ENCODE measurements around the gene IFNK.

The IFNK gene

DNA sequence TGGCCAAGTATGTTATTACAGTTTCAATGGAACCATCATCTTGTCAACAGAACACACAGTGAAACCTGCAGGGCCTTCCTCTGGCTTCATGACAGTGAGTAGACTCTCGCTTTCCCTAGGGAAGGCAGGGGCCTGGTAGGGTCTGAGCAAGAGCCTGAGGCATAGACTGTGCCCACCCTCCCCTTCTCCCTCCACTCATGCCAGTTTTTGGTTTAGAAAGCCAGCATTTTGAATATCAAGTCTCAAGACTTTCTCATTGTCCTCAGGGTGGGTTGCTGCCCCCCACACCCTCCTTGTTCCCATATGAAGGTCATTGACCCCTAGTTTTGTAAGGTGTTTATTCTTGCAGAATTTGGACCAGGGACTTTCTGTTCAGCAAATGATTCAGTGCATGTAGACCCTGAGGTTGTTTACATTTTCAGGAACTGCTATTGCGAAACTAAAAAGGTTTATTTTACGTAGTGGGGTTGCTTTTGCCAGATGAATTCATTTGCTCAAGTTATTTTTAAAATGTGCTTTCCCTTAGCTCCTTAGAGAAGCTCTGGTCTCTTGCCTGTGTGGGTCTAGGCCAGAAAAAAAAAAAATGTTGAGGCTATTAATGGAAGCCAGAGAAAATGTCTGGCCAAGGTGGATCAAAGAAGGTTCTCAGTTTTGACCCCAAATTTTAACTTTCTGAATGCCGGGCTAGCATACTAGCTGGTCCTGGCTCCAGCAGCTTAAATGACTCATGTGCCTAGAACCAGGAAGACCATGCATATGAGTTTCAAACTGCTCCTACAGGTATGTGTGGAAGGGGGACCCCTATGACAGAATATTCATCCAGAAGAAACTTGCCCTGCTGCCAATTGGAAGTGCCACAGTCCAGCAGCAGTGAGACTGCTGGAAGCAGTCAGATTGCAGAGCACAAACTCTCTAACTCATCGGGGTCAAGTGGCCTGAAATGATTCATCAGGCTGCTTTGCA, 15.7 kb downstream of the IFNK start:
- DNase-seq (ENCODE audit: low read depth), result peak; percentile 90

DNA sequence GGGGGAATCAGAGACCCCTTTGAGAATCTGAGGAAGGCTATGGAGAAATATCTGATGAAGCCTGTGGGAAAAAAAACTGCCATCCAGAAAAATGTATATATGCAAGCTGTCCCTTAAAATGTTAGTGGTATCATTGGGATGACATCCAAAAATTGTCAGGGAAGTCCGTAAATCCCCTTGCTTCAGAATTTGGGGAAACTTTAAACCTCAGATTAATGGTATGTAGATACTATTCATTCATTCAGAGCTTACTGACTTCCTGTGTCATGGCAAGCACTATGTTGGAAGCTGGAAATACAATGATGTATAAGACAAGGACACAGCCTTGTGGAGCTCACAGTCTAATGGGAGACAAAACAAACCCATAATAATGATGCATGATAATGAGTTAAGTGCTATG, 16.4 kb downstream of the IFNK start:
- DNase-seq (ENCODE audit: low read depth), result no peak

GRCh38 chr9:27541740-27542139, 17.6 kb downstream of the IFNK start:
- DNase-seq (ENCODE audit: low read depth), result peak; percentile 20

DNA sequence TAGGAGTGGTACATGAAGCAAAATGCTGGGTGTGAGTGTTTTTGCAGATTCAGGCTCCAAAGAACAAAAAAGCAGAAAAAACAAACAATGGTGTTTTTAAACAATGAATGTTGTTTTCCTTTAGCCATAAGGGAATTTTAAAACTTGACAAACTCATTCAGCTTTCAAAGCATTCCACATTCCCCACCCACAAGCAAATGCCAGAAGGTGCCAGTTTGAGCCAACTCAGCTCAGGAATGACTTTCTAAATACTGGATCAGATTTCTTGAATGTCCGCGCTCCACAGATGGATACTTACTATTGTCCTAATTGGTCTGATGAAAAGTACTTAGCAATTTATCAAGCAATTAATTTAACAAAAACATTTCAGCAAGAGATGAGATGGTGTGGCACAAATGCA, 18.4 kb downstream of the IFNK start:
- DNase-seq (ENCODE audit: low read depth), result peak; percentile 70

DNA sequence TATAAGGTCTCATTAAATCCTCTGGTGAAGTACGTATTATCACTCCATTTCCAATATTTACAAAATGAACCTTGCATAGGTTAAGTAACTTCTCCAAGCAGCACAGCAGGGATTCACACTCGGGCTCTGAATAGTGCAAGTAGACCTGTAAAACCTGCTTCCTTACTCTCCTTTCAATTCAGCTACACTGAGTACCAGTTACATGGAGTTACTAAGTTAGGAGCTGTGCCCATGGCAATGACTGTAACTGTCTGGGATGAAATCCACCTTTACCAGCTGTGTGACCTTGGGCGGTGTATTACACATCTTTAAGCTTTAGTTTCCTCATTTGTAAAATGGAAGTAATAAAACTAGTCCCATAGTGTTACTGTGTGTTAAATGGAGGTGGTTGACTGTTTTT, 21.4 kb downstream of the IFNK start:
- DNase-seq (ENCODE audit: low read depth), result no peak

- DNase-seq (ENCODE audit: low read depth), result peak; percentile 56
Observed at GRCh38 chr9:27548055-27548741, 24.1 kb downstream of the IFNK start.

DNA sequence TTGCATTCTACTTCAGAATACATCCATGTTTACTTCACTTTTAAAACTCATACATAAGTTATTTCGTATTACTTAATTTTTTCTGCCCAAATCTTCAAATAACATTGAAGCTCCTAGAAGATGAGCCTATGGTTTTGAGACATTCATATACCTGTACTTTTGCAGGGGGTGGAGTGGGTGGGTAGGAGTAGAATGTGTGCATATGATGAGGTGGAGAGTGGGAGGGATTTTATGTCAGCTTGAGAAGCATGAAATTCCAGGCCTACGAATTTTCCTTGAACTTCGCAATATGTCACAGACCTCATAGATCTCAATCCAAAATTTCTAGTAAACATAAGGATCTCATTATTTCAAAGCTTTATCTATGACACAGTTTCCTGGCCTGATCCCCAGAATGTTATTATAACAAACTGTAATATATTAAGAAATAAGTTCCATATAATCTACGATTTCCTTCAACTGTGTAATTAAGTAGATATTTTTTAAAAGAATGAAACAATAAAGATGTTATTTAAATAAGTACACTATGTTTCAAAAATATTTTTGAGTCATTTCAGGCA, 25.2 kb downstream of the IFNK start:
- peak; percentile 82 for DNase-seq (ENCODE audit: low read depth)

DNA sequence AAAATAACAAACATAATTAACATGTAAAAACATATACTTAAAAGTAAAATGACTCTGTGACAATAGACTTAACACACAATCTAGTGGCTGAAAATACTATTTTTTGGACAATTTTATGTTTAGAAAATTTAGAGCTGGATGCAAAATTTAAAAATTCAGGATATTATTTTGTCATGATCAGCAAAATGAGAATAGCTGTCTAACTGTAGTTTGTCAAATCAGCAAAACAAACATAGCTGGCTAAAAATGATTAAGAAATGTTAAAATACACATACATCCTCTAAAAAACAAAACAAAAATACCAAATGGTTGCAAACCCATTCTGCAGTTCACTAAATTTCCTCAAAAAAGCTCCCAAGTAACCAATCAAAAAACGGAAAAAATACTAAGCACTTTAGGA, 30.6 kb downstream of the IFNK start:
- DNase-seq (ENCODE audit: low read depth), result no peak

GRCh38 chr9:27556470-27556869, 32.4 kb downstream of the IFNK start:
- DNase-seq (ENCODE audit: low read depth), result no peak

GRCh38 chr9:27558307-27558706, 34.2 kb downstream of the IFNK start:
- no peak for DNase-seq (ENCODE audit: low read depth)

DNA sequence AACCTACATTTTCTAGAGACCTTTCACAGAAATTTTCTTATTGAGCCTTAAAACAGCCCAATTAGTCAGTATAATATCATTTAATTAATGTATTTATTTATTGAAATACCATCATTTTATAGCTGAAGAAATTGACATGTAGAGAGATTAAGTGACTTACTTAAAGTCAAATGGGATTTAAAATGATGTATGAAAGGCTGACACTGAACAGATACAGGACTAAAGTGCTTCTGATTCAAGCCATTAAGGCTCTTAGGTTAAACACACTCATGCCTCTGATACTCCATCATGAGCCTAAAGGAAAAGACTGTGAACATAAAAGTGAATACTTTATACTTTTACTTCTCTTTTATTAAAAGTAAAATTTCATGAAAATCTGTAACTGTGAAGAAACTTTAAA, 36.4 kb downstream of the IFNK start:
- no peak for DNase-seq (ENCODE audit: low read depth)

DNA sequence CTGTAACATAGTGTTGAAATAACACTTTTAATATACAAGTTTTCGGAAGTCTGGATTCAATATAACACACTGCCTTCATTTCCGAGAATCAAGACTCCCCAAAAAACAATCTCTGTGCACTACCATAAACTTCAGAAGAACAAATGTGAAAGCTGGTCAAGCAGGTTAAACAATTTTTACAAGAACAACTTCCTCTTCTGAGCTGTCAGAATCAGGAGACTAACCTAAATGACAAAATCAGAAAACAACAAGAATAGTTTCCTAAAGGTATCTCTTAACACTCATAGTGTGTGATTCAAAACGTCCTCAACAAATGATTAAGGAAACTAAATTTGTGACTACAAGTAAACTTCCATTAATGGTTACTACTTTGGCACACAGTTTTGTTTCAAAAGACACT, 37.6 kb downstream of the IFNK start:
- no peak for DNase-seq (ENCODE audit: low read depth)

DNA sequence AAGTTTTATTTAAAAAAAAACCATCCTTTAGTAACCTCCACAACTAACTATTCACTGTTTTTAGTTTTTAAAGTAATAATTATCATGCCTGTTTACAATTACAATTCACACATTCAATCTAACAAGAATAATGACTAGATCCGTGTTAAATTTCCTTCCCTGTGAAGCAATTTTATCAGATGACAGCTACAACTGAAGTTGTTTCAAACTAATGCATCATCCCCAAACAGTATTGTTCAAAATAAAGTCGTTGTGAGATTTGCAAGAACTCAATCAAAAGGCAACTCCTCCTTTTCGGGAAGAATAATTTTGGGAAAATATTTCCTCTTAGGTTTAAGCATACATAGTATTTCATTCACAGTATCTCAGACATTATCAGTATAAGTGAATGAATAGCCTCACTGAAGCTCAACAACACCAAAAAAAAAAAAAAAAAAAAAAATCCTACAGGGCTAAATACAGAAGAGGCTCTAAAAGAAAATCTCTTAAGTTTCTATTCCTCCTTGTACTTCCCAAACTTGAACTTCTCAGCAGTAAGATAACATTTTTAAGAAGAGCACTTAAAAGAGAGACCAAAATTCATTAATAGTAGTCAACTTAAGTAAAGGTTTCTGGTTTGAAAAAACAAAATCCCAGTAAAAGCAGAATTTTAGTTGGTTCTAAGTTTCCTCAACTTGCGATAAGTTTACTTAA, 39.8 kb downstream of the IFNK start:
- DNase-seq (ENCODE audit: low read depth), result no peak

DNA sequence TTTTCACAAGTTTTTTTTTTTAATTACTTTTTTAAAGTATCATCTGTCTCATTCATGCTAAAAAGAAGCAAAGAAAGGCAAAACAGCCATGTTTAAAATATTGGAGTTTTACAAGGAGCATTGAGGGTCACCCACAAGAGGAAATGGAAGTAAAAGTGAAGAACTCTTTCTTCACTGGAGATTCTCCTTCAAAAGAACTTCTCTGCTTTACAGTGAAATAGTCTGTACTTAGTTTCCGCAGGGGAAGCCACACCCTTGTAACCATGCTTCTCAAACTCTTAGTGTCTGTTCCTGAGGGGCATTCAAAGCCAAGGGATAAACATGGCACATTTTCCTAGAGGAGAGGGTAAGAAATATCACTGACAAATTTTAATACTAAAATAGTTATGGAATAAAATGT, 40.6 kb downstream of the IFNK start:
- no peak for DNase-seq (ENCODE audit: low read depth)

- no peak for DNase-seq (ENCODE audit: low read depth)
Observed at GRCh38 chr9:27565696-27566095, 41.6 kb downstream of the IFNK start.

DNA sequence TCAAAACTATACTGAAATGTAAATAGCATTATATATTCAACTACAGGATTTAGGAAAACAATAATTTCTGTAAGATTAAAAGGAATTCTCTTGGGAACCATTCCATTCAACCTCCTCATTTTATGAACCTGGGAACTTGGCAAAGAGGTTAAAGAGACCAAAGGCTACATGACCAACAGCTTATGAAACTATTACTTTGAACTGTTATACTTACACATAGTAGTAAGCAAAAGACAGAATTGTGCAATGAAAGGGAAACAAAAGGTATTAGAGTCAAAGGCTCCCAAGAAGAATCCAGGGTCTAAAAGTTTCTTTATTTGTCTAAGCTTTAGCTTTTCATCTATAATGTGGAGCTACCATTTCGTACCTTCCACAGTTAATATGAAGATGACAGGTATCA, 42.0 kb downstream of the IFNK start:
- DNase-seq (ENCODE audit: low read depth), result peak; percentile 10

DNA sequence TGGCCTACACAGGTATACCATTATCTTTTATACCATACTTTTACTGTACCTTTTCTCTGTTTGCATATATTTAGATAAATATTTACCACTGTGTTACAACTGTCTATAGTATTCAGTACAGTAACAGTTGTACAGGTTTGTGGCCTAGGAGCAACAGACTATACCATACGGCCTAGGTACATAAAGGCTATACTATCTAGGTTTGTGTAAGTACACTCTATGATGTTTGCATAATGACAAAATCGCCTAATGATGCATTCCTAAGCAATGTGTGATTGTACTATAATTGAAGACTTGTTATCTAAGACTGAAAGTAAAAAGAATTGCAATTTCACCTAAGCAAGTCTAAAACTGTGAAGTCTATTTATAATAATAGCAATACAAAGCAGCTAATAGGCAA, 45.3 kb downstream of the IFNK start:
- DNase-seq (ENCODE audit: low read depth), result no peak

- DNase-seq (ENCODE audit: low read depth), result no peak
Observed at GRCh38 chr9:27571011-27571410, 46.9 kb downstream of the IFNK start.

GRCh38 chr9:27572061-27572460, 48.0 kb downstream of the IFNK start:
- DNase-seq (ENCODE audit: low read depth), result no peak

DNA sequence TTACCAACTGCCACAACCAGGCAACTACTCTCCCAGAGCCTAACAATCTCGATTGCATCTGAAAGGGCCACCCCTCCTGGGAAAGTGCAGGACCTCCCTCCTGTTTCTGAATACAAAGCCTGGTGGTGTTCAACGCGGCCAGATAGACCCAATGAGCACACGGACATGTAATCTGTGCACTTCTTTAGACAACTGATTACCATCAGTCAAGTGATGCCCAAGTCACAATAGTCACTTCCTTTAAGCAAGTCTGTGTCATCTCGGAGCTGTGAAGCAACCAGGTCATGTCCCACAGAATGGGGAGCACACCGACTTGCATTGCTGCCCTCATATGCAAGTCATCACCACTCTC, 48.5 kb downstream of the IFNK start:
- peak; percentile 42 for DNase-seq (ENCODE audit: low read depth)

- peak; percentile 60 for DNase-seq (ENCODE audit: low read depth)
Observed at GRCh38 chr9:27572918-27573633, 49.0 kb downstream of the IFNK start, which contains the start of gene C9orf72. Gene C9orf72 (minus strand): TSS chr9:27573481. CDS start chr9:27567120, 6,361 bp downstream.

All from fibroblast of gingiva (primary cell).